A549 (cell line): ENCODE measurements around the gene KRTAP3-2.

Experiments
- KDM5A ChIP-seq: fragments of 200-600 bp; sonication (generic); IDR thresholded peaks from 2 replicates; pipeline ENCODE4 v1.6.1; 2016; ENCODE audit warnings: antibody characterized with exemption, mild to moderate bottlenecking
- NR3C1 ChIP-seq: fragments of >200 bp; sonication (Bioruptor Twin); formaldehyde crosslinking; IDR thresholded peaks from 3 replicates; pipeline ENCODE4 v1.6.1; 2017
- POLR2A ChIP-seq: IDR thresholded peaks from 2 replicates; pipeline ENCODE4 v1.6.1; 2012; ENCODE audit warnings: mild to moderate bottlenecking, low read length
- TF ChIP-seq, protein P1 (sequence below): fragments of >200 bp; sonication (Bioruptor Twin); formaldehyde crosslinking; IDR thresholded peaks from 3 replicates; pipeline ENCODE4 v1.5.1; 2016
- TF ChIP-seq, protein P2 (sequence below): IDR thresholded peaks from 2 replicates; pipeline ENCODE4 v1.6.1; 2012

DNA sequence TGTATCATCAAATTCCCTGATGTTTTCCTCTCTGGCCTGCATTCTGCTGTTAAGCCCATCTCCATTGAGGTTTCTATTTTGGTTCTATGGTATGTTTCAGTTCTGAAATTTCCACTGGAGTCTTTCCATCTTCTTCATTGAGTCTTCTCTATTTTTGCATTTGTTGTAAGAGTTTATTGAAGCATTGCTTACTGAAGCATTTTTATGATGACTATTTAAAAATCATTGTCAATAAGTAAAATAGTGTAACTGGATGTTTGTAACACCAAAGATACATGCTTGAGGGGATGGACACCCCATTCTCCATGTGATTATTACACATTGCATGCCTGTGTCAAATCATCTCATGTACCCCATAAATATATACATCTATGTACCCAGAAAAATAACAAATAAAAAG is 24.2 kb downstream of the KRTAP3-2 start:
- TF ChIP-seq, protein P1, sequence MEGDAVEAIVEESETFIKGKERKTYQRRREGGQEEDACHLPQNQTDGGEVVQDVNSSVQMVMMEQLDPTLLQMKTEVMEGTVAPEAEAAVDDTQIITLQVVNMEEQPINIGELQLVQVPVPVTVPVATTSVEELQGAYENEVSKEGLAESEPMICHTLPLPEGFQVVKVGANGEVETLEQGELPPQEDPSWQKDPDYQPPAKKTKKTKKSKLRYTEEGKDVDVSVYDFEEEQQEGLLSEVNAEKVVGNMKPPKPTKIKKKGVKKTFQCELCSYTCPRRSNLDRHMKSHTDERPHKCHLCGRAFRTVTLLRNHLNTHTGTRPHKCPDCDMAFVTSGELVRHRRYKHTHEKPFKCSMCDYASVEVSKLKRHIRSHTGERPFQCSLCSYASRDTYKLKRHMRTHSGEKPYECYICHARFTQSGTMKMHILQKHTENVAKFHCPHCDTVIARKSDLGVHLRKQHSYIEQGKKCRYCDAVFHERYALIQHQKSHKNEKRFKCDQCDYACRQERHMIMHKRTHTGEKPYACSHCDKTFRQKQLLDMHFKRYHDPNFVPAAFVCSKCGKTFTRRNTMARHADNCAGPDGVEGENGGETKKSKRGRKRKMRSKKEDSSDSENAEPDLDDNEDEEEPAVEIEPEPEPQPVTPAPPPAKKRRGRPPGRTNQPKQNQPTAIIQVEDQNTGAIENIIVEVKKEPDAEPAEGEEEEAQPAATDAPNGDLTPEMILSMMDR: no peak
- no peak for TF ChIP-seq KDM5A
- no peak for TF ChIP-seq POLR2A
- TF ChIP-seq, protein P2, sequence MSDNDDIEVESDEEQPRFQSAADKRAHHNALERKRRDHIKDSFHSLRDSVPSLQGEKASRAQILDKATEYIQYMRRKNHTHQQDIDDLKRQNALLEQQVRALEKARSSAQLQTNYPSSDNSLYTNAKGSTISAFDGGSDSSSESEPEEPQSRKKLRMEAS: no peak
- no peak for TF ChIP-seq NR3C1
